NB4 (cell line): ENCODE measurements around the gene TBC1D10B.

Experiments
- POLR2A ChIP-seq: IDR thresholded peaks from 2 replicates; pipeline ENCODE4 v1.6.1; 2011; ENCODE audit warnings: mild to moderate bottlenecking; ENCODE audit not compliant: insufficient read length; ENCODE audit errors: extremely low read depth
- TF ChIP-seq, protein P1 (sequence below): IDR thresholded peaks from one replicate; pipeline ENCODE4 v1.5.1; 2012; ENCODE audit warnings: low read depth, low read length

DNA sequence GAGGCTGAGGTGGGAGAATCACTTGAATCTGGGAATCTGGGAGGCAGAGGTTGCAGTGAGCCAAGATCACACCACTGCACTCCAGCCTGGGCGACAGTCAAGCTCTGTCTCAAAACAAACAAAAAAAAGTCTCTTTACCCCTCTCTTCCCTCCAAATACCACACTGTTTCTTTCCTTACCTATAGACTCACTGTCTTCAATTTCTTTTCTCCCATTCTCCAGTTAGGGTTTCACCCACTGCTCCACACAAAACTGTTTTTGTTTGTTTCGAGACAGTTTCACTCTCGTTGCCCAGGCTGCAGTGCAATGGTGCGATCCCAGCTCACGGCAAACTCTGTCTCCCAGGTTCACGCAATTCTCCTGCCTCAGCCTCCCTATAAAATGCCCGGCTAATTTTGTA is 9.1 kb downstream of the TBC1D10B start:
- TF ChIP-seq POLR2A: no peak
- TF ChIP-seq, protein P1, sequence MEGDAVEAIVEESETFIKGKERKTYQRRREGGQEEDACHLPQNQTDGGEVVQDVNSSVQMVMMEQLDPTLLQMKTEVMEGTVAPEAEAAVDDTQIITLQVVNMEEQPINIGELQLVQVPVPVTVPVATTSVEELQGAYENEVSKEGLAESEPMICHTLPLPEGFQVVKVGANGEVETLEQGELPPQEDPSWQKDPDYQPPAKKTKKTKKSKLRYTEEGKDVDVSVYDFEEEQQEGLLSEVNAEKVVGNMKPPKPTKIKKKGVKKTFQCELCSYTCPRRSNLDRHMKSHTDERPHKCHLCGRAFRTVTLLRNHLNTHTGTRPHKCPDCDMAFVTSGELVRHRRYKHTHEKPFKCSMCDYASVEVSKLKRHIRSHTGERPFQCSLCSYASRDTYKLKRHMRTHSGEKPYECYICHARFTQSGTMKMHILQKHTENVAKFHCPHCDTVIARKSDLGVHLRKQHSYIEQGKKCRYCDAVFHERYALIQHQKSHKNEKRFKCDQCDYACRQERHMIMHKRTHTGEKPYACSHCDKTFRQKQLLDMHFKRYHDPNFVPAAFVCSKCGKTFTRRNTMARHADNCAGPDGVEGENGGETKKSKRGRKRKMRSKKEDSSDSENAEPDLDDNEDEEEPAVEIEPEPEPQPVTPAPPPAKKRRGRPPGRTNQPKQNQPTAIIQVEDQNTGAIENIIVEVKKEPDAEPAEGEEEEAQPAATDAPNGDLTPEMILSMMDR: no peak
